GM18907 (cell line): ENCODE measurements around the gene TTC38.

Experiments used
- ATAC-seq: cut with Tn5 transposase; IDR thresholded peaks from one replicate; pipeline ENCODE4 v1.9.1; 2021; ENCODE audit warnings: mild to moderate bottlenecking, moderate library complexity; ENCODE audit not compliant: unreplicated experiment

The TTC38 gene

DNA sequence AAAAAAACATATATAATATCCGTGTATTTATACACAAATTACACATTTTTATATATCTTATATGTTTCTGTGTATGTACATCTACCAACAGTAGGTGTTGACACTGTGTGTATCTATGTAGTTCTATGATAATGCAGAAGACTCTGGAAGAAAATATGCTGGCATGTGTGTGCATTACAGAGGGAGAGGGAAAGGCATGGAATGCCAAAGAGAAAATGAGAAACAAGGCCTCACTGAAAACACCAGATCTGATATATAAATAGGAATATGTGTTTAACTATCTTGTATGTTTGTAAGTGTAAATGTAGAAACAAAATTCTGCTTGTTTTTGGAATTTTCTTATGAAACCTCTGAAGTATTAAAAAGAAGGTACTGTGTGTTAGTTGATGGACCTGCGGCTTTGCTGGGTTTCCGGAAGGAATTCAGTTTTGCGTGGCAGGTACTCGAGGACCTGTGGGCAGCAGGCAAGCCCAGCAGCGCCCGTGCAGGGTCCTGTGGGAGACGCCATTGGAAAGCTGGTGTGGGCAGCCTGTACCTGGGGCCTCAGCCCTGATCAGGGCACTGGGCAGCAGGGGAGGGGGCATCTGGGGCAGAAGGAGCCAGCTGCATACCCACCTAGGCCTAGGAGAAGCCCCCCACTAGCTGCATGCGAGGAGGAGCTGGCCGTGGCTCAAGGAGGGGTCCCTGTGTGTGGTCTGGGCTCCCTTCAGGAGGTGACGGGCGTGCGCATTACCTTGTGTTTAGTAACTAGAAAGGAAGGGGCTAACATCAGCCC is 60.1 kb downstream of the TTC38 start:
- no peak for ATAC-seq

DNA sequence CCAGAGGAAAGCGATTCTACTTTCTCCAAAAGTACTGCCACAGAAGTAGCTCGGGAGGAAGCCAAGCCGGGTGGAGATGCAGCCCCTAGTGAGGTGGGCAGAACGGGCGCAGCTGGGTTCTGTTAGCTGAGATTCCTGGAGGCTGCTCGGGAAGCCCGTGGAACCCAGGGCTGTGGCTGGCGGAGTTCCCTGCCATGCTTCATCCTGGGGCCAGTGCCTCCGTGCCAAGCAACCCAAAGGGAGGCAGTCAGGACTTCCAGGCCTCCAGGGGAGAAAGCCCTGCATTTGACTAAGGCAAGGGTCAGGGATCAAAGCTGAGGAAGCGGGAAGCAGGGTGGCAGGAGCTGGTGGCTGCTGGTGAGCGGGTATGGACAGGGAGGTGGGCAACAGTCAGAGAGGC is 61.0 kb downstream of the TTC38 start:
- ATAC-seq, result no peak

DNA sequence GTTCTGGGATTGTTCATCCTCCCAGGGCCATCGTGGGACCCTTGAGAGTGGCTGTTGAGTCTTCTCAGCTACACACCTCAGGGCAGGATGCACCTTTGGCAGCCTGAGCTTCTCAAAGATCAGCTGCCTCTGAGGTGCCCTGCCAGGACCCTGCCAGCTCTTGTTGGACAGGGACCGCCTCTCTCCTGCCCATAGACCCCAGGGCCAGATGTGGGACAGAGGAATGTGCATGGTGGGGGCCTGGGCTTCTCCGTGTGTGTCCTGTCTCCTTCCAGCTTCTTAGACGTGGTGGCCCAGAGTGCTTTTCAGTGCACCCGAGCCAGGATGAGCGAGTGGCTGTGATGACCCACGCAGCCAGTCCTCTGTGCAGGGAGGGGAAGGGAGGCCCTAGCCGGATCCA is 61.8 kb downstream of the TTC38 start:
- no peak for ATAC-seq

DNA sequence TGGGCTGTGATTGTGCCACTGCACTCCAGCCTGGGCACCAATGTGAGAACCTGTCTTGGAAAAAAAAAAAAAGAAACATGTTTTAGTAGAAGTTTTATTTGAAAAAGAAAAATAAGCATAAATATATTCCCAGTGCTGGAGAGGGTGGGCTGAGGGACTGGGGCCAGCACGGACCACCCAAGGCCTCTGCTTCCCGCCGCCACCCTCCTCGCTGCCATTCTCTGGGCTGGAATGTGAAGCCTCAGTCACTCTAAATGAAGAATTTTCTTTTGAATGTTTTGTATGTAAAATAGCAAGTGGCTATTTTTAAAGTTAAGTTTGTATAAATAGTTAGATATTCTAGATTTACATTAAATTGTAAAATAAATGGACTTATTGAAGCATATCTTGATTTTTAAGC is 62.6 kb downstream of the TTC38 start:
- no peak for ATAC-seq

DNA sequence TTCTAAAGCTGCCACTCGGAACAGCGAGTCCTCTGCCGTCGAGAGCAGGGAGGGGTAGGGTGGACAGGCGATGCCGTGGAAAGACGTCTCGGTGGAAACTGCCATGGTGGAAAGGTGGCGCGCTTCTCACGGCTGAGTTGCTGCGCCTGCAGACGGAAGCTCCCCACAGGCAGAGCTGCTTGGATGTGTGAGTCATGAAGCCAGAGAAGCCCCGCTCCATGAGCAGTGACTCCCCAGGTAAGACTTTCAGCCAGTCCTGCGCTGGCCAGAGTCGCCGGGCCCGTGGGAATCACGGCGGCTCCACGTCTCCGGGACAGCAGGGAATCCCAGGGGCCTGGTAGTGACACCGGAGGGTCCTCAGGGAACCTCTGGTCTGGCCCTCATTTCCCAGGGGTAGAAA is 63.7 kb downstream of the TTC38 start:
- no peak for ATAC-seq

DNA sequence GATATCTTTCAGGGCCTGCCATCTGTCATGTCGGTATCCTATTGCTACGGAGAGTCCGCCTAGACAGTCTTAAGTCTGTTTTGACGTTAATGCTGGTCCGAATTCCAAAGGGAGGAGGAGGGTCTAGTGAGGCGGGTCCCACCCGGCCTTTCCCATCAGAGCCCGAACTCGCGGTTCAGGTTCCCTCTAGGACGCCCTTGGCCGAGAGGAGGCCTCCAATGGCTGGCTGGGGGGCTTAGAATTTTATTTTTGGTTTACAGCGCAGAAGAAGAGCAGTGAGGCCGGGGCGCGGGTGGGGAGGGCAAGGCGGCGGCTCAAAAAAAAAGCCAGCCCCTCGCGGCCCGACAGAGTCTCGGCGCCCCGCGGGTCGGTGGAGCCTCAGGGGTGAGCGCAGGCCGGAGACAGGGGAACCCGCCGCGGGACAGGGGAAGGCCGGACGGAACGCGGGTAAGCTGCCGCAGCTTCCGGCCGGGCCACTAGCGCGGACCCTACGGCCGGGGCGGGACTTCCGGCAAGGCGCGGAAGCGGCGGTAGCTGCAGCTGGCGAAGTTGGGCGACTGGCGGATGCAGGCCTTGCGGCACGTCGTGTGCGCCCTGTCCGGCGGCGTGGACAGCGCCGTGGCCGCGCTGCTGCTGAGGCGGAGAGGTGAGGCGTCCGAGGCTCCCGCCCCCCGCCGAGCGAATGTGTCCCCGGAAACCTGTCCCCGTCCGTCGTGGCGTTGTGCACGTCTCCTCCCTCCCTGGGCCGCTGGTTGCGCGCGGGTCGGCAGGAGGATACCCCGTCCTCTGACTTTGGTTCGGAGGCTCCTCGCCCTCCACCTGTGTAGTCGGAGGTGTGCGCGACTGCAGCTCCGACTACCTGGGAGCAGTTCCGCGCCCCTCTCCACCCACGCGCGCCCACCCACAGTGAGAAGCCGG is 67.7 kb downstream of the TTC38 start, which contains the start of gene TRMU:
TRMU (plus strand) TSS at position 514 of the 918 bp plus-strand sequence; CDS start at position 565, 51 bp downstream.
- ATAC-seq, result peak; percentile 79

DNA sequence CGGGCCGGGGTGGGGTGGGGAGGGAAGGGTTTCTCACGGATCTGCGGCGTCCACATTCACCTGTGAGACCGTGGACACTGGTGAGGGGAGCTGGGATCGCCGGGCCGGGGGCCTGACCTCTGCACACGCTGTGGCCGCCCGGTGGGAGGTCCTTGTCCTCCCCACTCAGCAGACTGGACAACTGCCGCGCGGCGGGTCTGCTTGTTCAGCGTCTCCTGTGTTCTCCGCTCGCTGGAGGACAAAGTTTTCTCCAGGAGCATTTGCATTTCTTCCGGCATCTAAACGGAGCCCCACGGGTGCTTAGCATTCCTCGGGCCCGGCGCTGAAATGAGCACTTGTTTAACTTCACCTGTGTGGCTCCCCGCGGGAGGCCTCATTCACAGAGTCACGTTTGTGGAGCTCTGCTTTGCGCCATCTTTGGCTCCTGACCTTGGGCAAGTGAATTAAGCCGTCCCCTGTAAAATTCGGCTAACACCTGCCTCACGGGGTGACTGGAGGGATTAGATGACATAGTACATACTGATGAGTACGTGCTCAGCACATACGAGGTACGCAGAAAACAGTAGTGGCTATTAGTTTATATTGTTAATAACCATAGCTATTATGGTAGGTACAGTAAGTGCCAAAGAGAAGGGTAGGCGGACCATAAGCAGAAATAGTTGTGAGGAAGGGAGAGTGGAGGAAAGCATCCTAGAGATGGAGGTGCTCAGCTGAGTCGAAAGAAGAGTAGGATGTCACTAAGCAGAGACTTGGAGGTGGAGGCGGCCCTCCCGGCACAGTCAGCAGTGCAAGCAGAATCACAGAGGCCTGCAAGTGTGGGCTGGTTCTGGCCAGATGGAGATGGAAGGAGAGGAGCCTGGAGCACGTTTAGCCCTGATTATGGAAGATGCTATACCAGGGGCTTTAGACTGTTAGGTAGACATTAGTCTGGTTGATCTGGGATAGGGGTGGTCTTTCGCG is 68.6 kb downstream of the TTC38 start:
- ATAC-seq, result no peak

DNA sequence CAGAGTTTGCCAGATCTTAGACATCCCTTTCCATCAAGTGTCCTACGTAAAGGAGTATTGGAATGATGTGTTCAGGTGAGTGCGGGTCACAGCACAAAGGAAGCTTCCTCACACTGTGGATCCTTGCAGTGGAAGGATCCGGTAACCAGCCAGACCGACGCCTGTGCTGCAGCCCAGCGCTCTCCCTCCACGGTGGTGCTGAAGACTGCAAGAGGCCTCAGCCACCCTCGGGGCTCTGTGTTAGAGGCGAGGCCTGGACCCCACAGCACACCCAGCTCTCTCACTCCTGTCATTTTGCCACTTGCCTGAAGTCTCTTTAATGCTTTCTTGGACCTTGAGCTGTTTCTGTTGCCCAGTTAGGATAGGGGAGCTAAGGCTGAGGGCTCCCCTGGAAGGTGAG is 70.1 kb downstream of the TTC38 start:
- no peak for ATAC-seq

DNA sequence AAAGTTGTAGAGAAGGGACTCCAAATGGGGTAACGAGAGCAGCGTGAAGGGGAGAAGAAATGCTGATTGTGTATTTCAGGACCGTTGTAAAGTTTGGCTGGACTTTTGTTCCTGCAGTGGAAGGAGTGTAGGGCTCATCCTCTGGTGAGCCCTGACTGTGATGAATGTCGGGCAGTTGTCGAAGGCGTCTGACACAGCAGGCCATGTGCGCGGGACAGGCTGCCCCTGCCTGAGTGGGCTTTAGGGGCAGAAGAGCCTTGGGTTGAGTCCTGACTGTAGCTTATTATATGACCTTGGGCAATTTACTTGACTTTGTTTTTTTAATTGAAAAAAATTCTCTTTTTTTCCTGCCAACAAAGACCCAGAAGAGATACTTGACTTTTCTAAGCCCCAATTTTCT is 70.8 kb downstream of the TTC38 start:
- no peak for ATAC-seq

DNA sequence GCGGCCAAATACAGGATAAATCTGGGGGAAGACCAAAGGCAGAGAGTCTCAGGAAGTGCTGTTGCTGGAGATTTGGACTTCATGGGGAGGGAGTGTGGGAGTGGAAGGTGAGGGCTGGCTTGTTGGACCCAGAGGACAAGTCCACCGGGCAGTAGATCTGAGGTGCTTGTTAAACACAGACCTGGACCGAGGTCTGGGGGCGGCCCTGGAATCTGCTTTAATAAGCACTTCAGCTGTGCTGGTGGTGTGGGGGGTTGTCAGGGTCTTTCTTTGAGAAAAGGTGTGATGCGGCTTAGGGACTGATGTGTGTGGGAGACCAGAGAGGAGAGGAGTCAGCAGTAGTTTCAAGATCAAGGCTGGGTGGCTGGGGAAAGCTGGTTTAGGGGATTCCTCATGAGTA is 72.1 kb downstream of the TTC38 start:
- ATAC-seq, result no peak

DNA sequence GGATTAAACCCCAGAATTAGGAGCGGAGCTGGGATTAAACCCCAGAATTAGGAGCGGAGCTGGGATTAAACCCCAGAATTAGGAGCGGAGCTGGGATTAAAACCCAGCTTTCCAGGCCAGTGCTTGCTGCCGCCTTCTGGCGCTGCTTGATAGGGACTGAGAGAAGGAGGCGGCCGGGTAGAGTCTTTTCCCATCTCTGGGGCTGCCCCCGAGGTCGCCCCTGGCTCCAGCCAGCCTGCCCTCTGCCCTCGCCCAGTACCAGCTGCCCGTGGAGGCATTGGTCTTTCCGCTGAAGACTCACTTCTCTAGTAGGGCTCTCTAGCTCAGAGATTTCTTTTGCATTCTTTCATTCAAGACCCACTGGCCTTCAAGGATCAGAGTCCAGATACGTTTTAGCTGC is 72.9 kb downstream of the TTC38 start:
- no peak for ATAC-seq
